Neuronal stem cell (in vitro differentiated cells): Measurements from ENCODE around the gene JAM2.
"Not testable (repeated sequence)": the region's sequence is repeated elsewhere in the genome, so short reads cannot be mapped to it uniquely, and the experiment has no call there.

Experiments used
- DNase-seq: peaks from one replicate; pipeline ENCODE4 v3.0.0-alpha.2; 2013; ENCODE audit warnings: low spot score
- H2AFZ ChIP-seq: one replicate; pipeline ENCODE4 v1.6.1; 2013; ENCODE audit warnings: mild to moderate bottlenecking, low read length, inconsistent platforms
- H2AK5ac ChIP-seq: 2 replicates; pipeline ENCODE4 v1.6.1; 2013; ENCODE audit warnings: low read depth, mild to moderate bottlenecking, inconsistent platforms, low read length, moderate library complexity, mixed read lengths
- H2BK120ac ChIP-seq: 2 replicates; pipeline ENCODE4 v1.6.1; 2013; ENCODE audit warnings: low read depth, mild to moderate bottlenecking, inconsistent platforms, low read length, moderate library complexity, mixed read lengths
- H2BK12ac ChIP-seq: one replicate; pipeline ENCODE4 v1.6.1; 2013; ENCODE audit warnings: low read length, inconsistent platforms
- H2BK15ac ChIP-seq: 2 replicates; pipeline ENCODE4 v1.6.1; 2013; ENCODE audit warnings: mild to moderate bottlenecking, low read length, inconsistent platforms, mixed read lengths
- H2BK5ac ChIP-seq: one replicate; pipeline ENCODE4 v1.6.1; 2013; ENCODE audit warnings: inconsistent platforms, mild to moderate bottlenecking, low read length, moderate library complexity
- H3K14ac ChIP-seq: one replicate; pipeline ENCODE4 v1.6.1; 2013; ENCODE audit warnings: low read length, inconsistent platforms
- H3K18ac ChIP-seq: 2 replicates; pipeline ENCODE4 v1.6.1; 2013; ENCODE audit warnings: low read length, inconsistent platforms
- H3K23ac ChIP-seq: 2 replicates; pipeline ENCODE4 v1.6.1; 2013; ENCODE audit warnings: low read depth, mild to moderate bottlenecking, mixed read lengths, low read length, inconsistent platforms; ENCODE audit not compliant: poor library complexity
- H3K27ac ChIP-seq: replicated peaks from 3 replicates; pipeline ENCODE4 v1.5.1; 2013; ENCODE audit warnings: low read length, inconsistent platforms
- H3K27me3 ChIP-seq, 3 experiments: 2 replicates each; pipeline ENCODE4 v1.6.1; 2013; ENCODE audit warnings: low read length in 3 of 3, mild to moderate bottlenecking in 2 of 3, inconsistent platforms in 1 of 3, low read depth in 1 of 3, mixed read lengths in 1 of 3, moderate library complexity in 1 of 3; ENCODE audit not compliant: control insufficient read depth in 3 of 3, insufficient read depth in 3 of 3
- H3K36me3 ChIP-seq, 2 donors: replicated peaks in 1 of 2; 2 replicates each; pipeline ENCODE4 v1.6.1; 2013; ENCODE audit warnings: low read length in 2 of 2; ENCODE audit not compliant: control insufficient read depth in 2 of 2, insufficient read depth in 2 of 2
- H3K4ac ChIP-seq: 2 replicates; pipeline ENCODE4 v1.6.1; 2013; ENCODE audit warnings: inconsistent platforms, mild to moderate bottlenecking, low read length, moderate library complexity
- H3K4me1 ChIP-seq, 2 donors: 1 replicate in 1 of 2; 2 replicates in 1 of 2; pipeline ENCODE4 v1.6.1; 2013; ENCODE audit warnings: low read length in 2 of 2, low read depth in 1 of 2; ENCODE audit not compliant: control insufficient read depth in 2 of 2, insufficient read depth in 1 of 2
- H3K4me2 ChIP-seq: one replicate; pipeline ENCODE4 v1.6.1; 2013; ENCODE audit warnings: mild to moderate bottlenecking, low read length, inconsistent platforms; ENCODE audit not compliant: insufficient read depth, poor library complexity, severe bottlenecking
- H3K4me3 ChIP-seq, 2 donors: 2 replicates each; pipeline ENCODE4 v1.5.1; 2013; ENCODE audit warnings: low read length in 2 of 2, mild to moderate bottlenecking in 2 of 2, inconsistent platforms in 1 of 2, moderate library complexity in 1 of 2
- H3K79me1 ChIP-seq: one replicate; pipeline ENCODE4 v1.6.1; 2013; ENCODE audit warnings: low read depth, mild to moderate bottlenecking, inconsistent platforms, low read length, moderate library complexity
- H3K9ac ChIP-seq: one replicate; pipeline ENCODE4 v1.6.1; 2013; ENCODE audit warnings: mild to moderate bottlenecking, low read depth, low read length, inconsistent platforms; ENCODE audit not compliant: poor library complexity
- H3K9me3 ChIP-seq, 2 donors: replicated peaks in 1 of 2; 2 replicates each; pipeline versions ENCODE3 to v1.6.1; 2013; ENCODE audit warnings: low read length in 2 of 2, mild to moderate bottlenecking in 2 of 2, inconsistent platforms in 1 of 2, low read depth in 1 of 2, mixed read lengths in 1 of 2, moderate library complexity in 1 of 2; ENCODE audit not compliant: control insufficient read depth in 2 of 2, insufficient read depth in 1 of 2
- H4K8ac ChIP-seq: one replicate; pipeline ENCODE4 v1.6.1; 2013; ENCODE audit warnings: low read depth, mild to moderate bottlenecking, inconsistent platforms, low read length, moderate library complexity
- H4K91ac ChIP-seq: one replicate; pipeline ENCODE4 v1.6.1; 2013; ENCODE audit warnings: low read length, low read depth, mild to moderate bottlenecking, inconsistent platforms; ENCODE audit not compliant: poor library complexity
- WGBS, 2 donors: extraction: QIAGEN DNeasy Blood & Tissue Kit; methylation state at CpG; one replicate each; pipeline ENCODE4 v1.1.7; 2013; ENCODE audit warnings: missing lambda C conversion rate in 2 of 2, mixed read lengths in 1 of 2; ENCODE audit not compliant: insufficient read length in 2 of 2, insufficient replicate concordance in 1 of 2; ENCODE audit errors: extremely low coverage in 2 of 2; 5-methylcytosine and 5-hydroxymethylcytosine counted together

Gene JAM2

GRCh38 chr21:25688275-25689155, 49.5 kb downstream of the JAM2 start:
- Histone ChIP-seq H3K27ac (no peak overlapping the region), H3K36me3 (peaks cover 0 to 85% of the 10 kb centered on the region in 2 donors), H3K14ac (no peak overlapping the region), H3K4me2 (no peak overlapping the region), H3K9me3 (no peaks in the 10 kb centered on the region), H3K4me3 (no peak overlapping the region), H3K18ac (no peak overlapping the region), H4K91ac (no peak overlapping the region), H2BK15ac (no peak overlapping the region), H3K79me1 (no peaks in the 10 kb centered on the region), H2AFZ (no peak overlapping the region), H3K9ac (no peak overlapping the region), H2BK5ac (no peak overlapping the region), H3K27me3 (no peaks in the 10 kb centered on the region), H3K4me1 (no peaks in the 10 kb centered on the region), H3K4ac (no peak overlapping the region), H2BK12ac (no peak overlapping the region), H2BK120ac (no peak overlapping the region), H3K23ac (no peak overlapping the region), H4K8ac (no peak overlapping the region), H2AK5ac (no peak overlapping the region)
- DNase-seq, result no peak
- no CpG with 5 or more reads among the region's 9 CpGs for WGBS, 2 donors

GRCh38 chr21:25689226-25689625, 50.2 kb downstream of the JAM2 start:
- no peak overlapping the region for H3K27ac ChIP-seq
- no peak overlapping the region for H2AK5ac ChIP-seq
- no peak for DNase-seq
- H2BK5ac ChIP-seq, result no peak overlapping the region
- no peak overlapping the region for H3K18ac ChIP-seq
- no peaks in the 10 kb centered on the region for H3K79me1 ChIP-seq
- no peaks in the 10 kb centered on the region for H3K9me3 ChIP-seq
- H2BK12ac ChIP-seq, result no peak overlapping the region
- no CpG with 5 or more reads among the region's 1 CpG for WGBS, 2 donors
- no peaks in the 10 kb centered on the region for H3K27me3 ChIP-seq
- no peak overlapping the region for H4K91ac ChIP-seq
- no peak overlapping the region for H2AFZ ChIP-seq
- no peak overlapping the region for H3K9ac ChIP-seq
- H3K4ac ChIP-seq, result no peak overlapping the region
- H2BK15ac ChIP-seq, result no peak overlapping the region
- no peak overlapping the region for H4K8ac ChIP-seq
- H3K4me2 ChIP-seq, result no peak overlapping the region
- no peak overlapping the region for H3K4me3 ChIP-seq
- H2BK120ac ChIP-seq, result no peak overlapping the region
- H3K14ac ChIP-seq, result no peak overlapping the region
- H3K4me1 ChIP-seq, result no peaks in the 10 kb centered on the region
- H3K36me3 ChIP-seq, result peaks cover 0 to 86% of the 10 kb centered on the region in 2 donors
- no peak overlapping the region for H3K23ac ChIP-seq

GRCh38 chr21:25691976-25692375, 52.9 kb downstream of the JAM2 start:
- Histone ChIP-seq H4K91ac (no peak overlapping the region), H3K79me1 (no peaks in the 10 kb centered on the region), H3K27ac (no peak overlapping the region), H3K9ac (no peak overlapping the region), H3K4me3 (no peak overlapping the region), H4K8ac (no peak overlapping the region), H3K23ac (no peak overlapping the region), H2BK15ac (no peak overlapping the region), H3K4ac (no peak overlapping the region), H3K4me2 (no peak overlapping the region), H3K27me3 (no peaks in the 10 kb centered on the region), H3K9me3 (no peaks in the 10 kb centered on the region), H3K14ac (no peak overlapping the region), H3K18ac (no peak overlapping the region), H3K4me1 (no peaks in the 10 kb centered on the region), H2BK5ac (no peak overlapping the region), H2AFZ (no peak overlapping the region), H2BK120ac (no peak overlapping the region), H3K36me3 (peaks cover 0 to 76% of the 10 kb centered on the region in 2 donors), H2BK12ac (no peak overlapping the region), H2AK5ac (no peak overlapping the region)
- WGBS, 2 donors, result no CpG with 5 or more reads among the region's 3 CpGs
- no peak for DNase-seq

DNA sequence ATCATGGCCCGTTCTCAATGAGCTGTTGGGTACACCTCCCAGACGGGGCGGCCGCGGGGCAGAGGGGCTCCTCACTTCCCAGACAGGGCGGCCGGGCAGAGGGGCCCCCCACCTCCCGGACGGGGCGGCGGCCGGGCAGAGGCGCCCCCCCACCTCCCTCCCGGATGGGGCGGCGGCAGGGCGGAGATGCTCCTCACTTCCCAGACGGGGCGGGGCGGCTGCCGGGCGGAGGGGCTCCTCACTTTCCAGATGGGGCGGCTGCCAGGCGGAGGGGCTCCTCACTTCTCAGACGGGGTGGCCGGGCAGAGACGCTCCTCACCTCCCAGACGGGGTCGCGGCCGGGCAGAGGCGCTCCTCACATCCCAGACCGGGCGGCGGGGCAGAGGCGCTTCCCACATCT, 56.4 kb downstream of the JAM2 start:
- not testable (repeated sequence) for H4K8ac ChIP-seq, H3K9ac ChIP-seq, H2BK5ac ChIP-seq, H3K4me3 ChIP-seq, H3K23ac ChIP-seq, H3K9me3 ChIP-seq, H3K27me3 ChIP-seq, H3K18ac ChIP-seq, H2BK15ac ChIP-seq, H3K14ac ChIP-seq, H3K4me2 ChIP-seq, H2AFZ ChIP-seq, H3K27ac ChIP-seq, DNase-seq, H4K91ac ChIP-seq, H3K79me1 ChIP-seq, H2BK12ac ChIP-seq, H2BK120ac ChIP-seq, H2AK5ac ChIP-seq, H3K4me1 ChIP-seq, H3K4ac ChIP-seq
- H3K36me3 ChIP-seq, result peaks cover 0 to 80% of the 10 kb centered on the region in 2 donors
- no CpG with 5 or more reads among the region's 36 CpGs for WGBS, 2 donors
